Heart right ventricle (tissue), 16 donors: Measurements from ENCODE around the gene NOP16. TPM values are rescaled to one million over a fixed set of nuclear protein-coding genes. Genes with fewer than 3 reads are reported as not detected.

Experiments
- ATAC-seq, 8 donors: fragments of 200-7000 bp; cut with Tn5 transposase; one replicate each; pipeline ENCODE4 v1.9.1; 2020; ENCODE audit warnings: mild to moderate bottlenecking in 8 of 8, moderate library complexity in 8 of 8, moderate number of reproducible peaks in 1 of 8
- DNase-seq, 2 donors: peaks; one replicate each; pipeline ENCODE4 v3.0.0-alpha.2; 2020
- H3K27ac ChIP-seq, 10 donors: fragments of 200-600 bp; sonication (generic) in 2 of 10; one replicate each; pipeline versions ENCODE4 v1.5.0 to v1.8.0; 2020 to 2022; ENCODE audit warnings: mild to moderate bottlenecking in 3 of 10
- H3K27me3 ChIP-seq, 7 donors: fragments of 200-600 bp; one replicate each; pipeline ENCODE4 v1.8.0; 2021 to 2022; ENCODE audit warnings: mild to moderate bottlenecking in 2 of 7
- H3K36me3 ChIP-seq, 9 donors: fragments of 200-600 bp; sonication (generic) in 1 of 9; one replicate each; pipeline versions ENCODE4 v1.5.0 to v1.8.0; 2020 to 2022; ENCODE audit warnings: mild to moderate bottlenecking in 2 of 9
- H3K4me1 ChIP-seq, 9 donors: fragments of 200-600 bp; sonication (generic) in 1 of 9; one replicate each; pipeline versions ENCODE4 v1.5.0 to v1.8.0; 2020 to 2022; ENCODE audit warnings: mild to moderate bottlenecking in 4 of 9
- H3K4me3 ChIP-seq, 10 donors: fragments of 200-600 bp; sonication (generic) in 2 of 10; one replicate each; pipeline versions ENCODE4 v1.5.0 to v1.8.0; 2020 to 2022; ENCODE audit warnings: mild to moderate bottlenecking in 7 of 10, moderate library complexity in 2 of 10
- H3K9me3 ChIP-seq, 11 donors: fragments of 200-600 bp in 10 of 11; sonication (generic) in 2 of 11; one replicate each; pipeline versions ENCODE4 v1.5.0 to v1.8.0; 2013 to 2022; ENCODE audit warnings: mild to moderate bottlenecking in 2 of 11, control low read depth in 1 of 11, moderate library complexity in 1 of 11
- CTCF ChIP-seq, 9 donors: fragments of 200-600 bp; sonication (generic) in 2 of 9; IDR thresholded peaks; one replicate each; pipeline versions ENCODE4 v1.5.0 to v1.8.0; 2021 to 2022; ENCODE audit warnings: antibody characterized with exemption in 9 of 9, mild to moderate bottlenecking in 5 of 9, moderate library complexity in 1 of 9
- WGBS, 2 donors: extraction: QIAGEN DNeasy Blood & Tissue Kit; methylation state at CpG; one replicate each; pipeline ENCODE4 v1.1.7; 2013; ENCODE audit warnings: inconsistent platforms in 1 of 2; 5-methylcytosine and 5-hydroxymethylcytosine counted together
- intact Hi-C, 10 donors: fragments of 100-400 bp; cut with DNase I; formaldehyde crosslinking; loops; one replicate each; pipeline versions ENCODE4 v1.11.1 to v1.14.2; 2022
- polyA plus RNA-seq, 2 donors: library from polyadenylated mRNA; stranded (reverse); fragments of 200-250 nt; gene quantifications; one replicate each; pipeline ENCODE4 v1.2.3, GENCODE V29; 2013
- total RNA-seq, 10 donors: library from RNA; stranded (reverse); fragmentation: NEBNext Ultra II Directional in 3 of 10; extraction: Animal tissue kit (Norgen Biotek cat#: 25700) in 3 of 10; gene quantifications; one replicate each; pipeline versions ENCODE4 v1.2.1 to v1.2.4, GENCODE V29; 2021 to 2023
- donor health status: Arrhythmogenic right ventricular cardiomyopathy.
- donor health status: ischemic (EF 13 %, LVEDD 7.1; RV severe dilation, severe dysfunction).
- donor health status: healthy with polysubstance abuse.
- donor health status: DM: no; HTN: yes; CAD: no.
- donor health status: DM: no; HTN: no; CAD: no.
- donor health status: ischemic (EF 25% LVEDD 6.9; RV normal size, moderate dysfunction).
- donor health status: ischemic (EF 25% LVEDD 5.7; RV mildly dilated, moderate dysfunction).
- donor health status: healthy.
- donor health status: DM: yes; HTN: yes; CAD: no.
- donor health status: Ischemic cardiomyopathy.
- donor health status: ischemic (EF 35%, LVEDD 5.7; RV mildly dilated, moderate dysfunction).
- donor health status: nonischemic (EF 11% LVEDD 7.7; RV severe dilation, severe dysfunction).
- donor health status: DM: yes; HTN: yes; CAD: no.
- donor health status: PGD.
- donor health status: ischemic (EF 29% LVEDD 5.4; RV normal size, mild dysfunction).
- donor health status: nonischemic (EF 23%, LVEDD 6.1; RV moderate dilation, normal function).

The NOP16 gene
- total and polyA plus RNA-seq, 12 donors: 11.3 to 84.0 (median 19.1) TPM

GRCh38 chr5:176381423-176381822, 7.0 kb downstream of the NOP16 start:
- no peak for TF ChIP-seq CTCF (IDR thresholded peaks at IDR 0.05)
- Histone ChIP-seq H3K4me1 (peaks cover 0 to 20% (median 8%) of the 10 kb centered on the region in 9 donors), H3K9me3 (no peaks in the 10 kb centered on the region), H3K27me3 (no peaks in the 10 kb centered on the region), H3K4me3 (no peak overlapping the region), H3K27ac (peak overlapping the region; percentile 52 to 95 (median 85)), H3K36me3 (peaks cover 0 to 60% (median 29%) of the 10 kb centered on the region in 9 donors)
- intact Hi-C loops: loop anchor here in 1 of 10 donors (10.0 kb wide), 1 partner anchor 153 kb away; the partner anchor contains the start of gene RNF44
- peak in 1 of 2 donors; percentile 64 for DNase-seq
- peak; percentile 84 to 95 (median 91) for ATAC-seq
- WGBS, 2 donors: 41 to 59% methylated on average over 3 of the region's 3 CpGs

GRCh38 chr5:176379881-176380280, 8.5 kb downstream of the NOP16 start:
- Histone ChIP-seq H3K4me3 (no peak overlapping the region), H3K36me3 (peaks cover 0 to 53% (median 19%) of the 10 kb centered on the region in 9 donors), H3K27me3 (no peaks in the 10 kb centered on the region), H3K9me3 (no peaks in the 10 kb centered on the region), H3K4me1 (peaks cover 0 to 20% (median 7%) of the 10 kb centered on the region in 9 donors), H3K27ac (peak overlapping the region in 1 of 10 donors; percentile 95)
- DNase-seq (no peak), ATAC-seq (no peak)
- 89 to 90% methylated on average over 3 of the region's 3 CpGs for WGBS, 2 donors
- intact Hi-C loops: loop anchor here in 1 of 10 donors (10.0 kb wide), 1 partner anchor 155 kb away; the partner anchor contains the start of gene RNF44
- TF ChIP-seq CTCF (IDR thresholded peaks at IDR 0.05): no peak

GRCh38 chr5:176373100-176373818, 15.1 kb downstream of the NOP16 start:
- ATAC-seq: peak in 7 of 8 donors; percentile 39 to 69 (median 57)

More at GRCh38 chr5:176373100-176373818, 15.1 kb downstream of the NOP16 start:
- TF ChIP-seq CTCF (IDR thresholded peaks at IDR 0.05): no peak
- H3K4me3 ChIP-seq: no peak overlapping the region
- H3K27ac ChIP-seq: peak overlapping the region; percentile 6 to 78 (median 60)
- H3K27me3 ChIP-seq: no peaks in the 10 kb centered on the region
- WGBS, 2 donors: 29 to 46% methylated on average over 7 of the region's 7 CpGs
- peaks cover 6 to 46% (median 21%) of the 10 kb centered on the region in 9 donors for H3K4me1 ChIP-seq
- DNase-seq: peak in 1 of 2 donors; percentile 27
- H3K36me3 ChIP-seq: peaks cover 0 to 46% (median 4%) of the 10 kb centered on the region in 9 donors
- no peaks in the 10 kb centered on the region for H3K9me3 ChIP-seq
- intact Hi-C loops: no loop called here
